Activated T-cell treated with anti-CD3 and anti-CD28 coated beads for 1 hour (primary cell): ENCODE results near the gene SEC11A.
A peak's percentile ranks its signal among the peaks of the same experiment; 100 is the strongest.
"Not testable (repeated sequence)": the region's sequence is repeated elsewhere in the genome, so short reads cannot be mapped to it uniquely, and the experiment has no call there.

Source experiments
- DNase-seq: peaks from one replicate; pipeline ENCODE4 v3.0.0-alpha.2; 2020; ENCODE audit warnings: low read depth

SEC11A gene

DNA sequence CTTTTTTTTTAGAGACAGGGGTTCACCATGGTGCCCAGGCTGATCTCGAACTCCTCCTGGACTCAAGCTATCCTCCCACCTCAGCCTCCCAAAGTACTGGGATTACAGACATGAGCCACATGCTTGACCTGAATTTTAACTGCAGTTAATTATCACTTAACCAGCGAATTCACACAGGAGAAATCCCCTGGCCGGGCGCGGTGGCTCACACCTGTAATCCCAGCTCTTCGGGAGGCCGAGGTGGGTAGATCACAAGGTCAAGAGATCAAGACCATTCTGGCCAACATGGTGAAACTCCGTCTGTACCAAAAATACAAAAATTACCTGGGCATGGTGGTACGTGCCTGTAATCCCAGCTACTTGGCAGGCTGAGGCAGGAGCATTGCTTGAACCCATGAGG is 74.1 kb downstream of the SEC11A start:
- not testable (repeated sequence) for DNase-seq

DNA sequence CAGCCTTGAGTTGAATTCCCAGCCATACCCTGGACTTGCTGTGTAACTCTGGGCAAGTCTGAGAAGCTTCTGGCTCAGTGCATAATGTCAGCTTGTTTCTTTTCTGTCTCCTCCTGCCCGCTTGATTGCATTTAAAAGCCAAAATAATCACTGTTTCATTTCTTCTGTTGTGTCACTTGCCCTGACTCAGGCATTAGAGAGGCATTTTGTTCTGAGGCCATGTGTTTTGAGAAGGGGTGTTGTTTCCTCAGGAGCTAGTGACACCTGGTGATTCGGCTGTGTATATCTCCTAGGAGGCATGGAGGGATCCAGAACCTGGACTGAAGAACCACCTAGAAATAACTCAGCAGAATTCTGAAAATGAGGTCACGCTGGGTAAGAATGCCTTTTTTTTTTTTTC is 77.8 kb downstream of the SEC11A start:
- no peak for DNase-seq

- no peak for DNase-seq
Observed at GRCh38 chr15:84634228-84634837, 81.6 kb downstream of the SEC11A start.

GRCh38 chr15:84633311-84634227 is 82.4 kb downstream of the SEC11A start:
- DNase-seq: peak; percentile 45

- DNase-seq: no peak
Observed at GRCh38 chr15:84631706-84632272, 84.2 kb downstream of the SEC11A start.

DNA sequence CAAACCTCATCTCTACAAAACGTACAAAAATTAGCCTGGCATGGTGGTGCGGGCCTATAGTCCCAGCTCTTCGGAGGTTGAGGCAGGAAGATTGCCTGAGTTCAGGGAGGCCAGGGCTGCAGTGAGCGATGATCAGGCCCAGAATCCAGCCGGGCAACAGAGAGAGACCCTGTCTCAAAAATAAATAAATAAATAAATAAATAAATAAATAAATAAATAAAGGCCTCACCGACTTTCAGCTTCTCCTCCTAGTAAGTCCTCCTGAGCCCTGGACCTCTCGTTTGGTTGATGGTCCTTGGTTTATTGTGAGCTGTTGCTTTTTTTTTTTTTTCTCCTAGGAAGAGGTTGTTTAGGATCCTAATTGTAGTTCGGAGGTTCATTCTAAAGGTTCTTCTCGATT is 86.9 kb downstream of the SEC11A start:
- DNase-seq: no peak

DNA sequence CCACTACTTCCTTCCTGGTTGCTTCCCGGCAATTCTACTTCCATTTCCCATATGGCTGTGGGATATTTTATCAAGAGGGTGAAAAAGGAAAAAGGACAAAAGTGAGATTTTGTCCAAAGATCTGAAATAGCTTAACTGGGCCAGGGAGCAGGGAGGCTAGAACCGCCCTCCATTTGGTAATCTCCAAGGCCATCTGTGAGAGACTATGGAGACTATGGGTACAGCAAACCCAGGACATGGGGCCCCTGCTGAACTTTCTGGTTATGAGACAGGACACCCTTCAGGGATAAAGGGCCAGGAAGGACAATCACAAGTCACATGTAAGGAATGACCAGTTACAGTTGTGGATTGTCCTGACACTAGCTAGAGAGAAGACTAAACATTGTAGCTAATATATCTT is 90.8 kb downstream of the SEC11A start:
- DNase-seq: no peak

- DNase-seq: no peak
Observed at GRCh38 chr15:84624359-84624758, 91.6 kb downstream of the SEC11A start.

- DNase-seq: no peak
Observed at GRCh38 chr15:84621358-84621979, 94.5 kb downstream of the SEC11A start.

GRCh38 chr15:84620626-84621025 is 95.3 kb downstream of the SEC11A start:
- DNase-seq: no peak
